ENCODE data around the gene RABGGTA.

- TF ChIP-seq CTCF (IDR thresholded peaks at IDR 0.05) (no peak), EZH2 (IDR thresholded peaks at IDR 0.05; ENCODE audit: borderline replicate concordance, insufficient read depth, low read depth, low read length, poor library complexity, severe bottlenecking) (no peak)
Observed at GRCh38 chr14:24256960-24257359, 14.4 kb downstream of the RABGGTA start.
